ENCODE data around the gene AGPAT4. TPM values are rescaled to one million over a fixed set of nuclear protein-coding genes. Genes with fewer than 3 reads are reported as not detected.

Gene AGPAT4
- total RNA-seq, 1 experiment from 2014 or later = 2.4 TPM

DNA sequence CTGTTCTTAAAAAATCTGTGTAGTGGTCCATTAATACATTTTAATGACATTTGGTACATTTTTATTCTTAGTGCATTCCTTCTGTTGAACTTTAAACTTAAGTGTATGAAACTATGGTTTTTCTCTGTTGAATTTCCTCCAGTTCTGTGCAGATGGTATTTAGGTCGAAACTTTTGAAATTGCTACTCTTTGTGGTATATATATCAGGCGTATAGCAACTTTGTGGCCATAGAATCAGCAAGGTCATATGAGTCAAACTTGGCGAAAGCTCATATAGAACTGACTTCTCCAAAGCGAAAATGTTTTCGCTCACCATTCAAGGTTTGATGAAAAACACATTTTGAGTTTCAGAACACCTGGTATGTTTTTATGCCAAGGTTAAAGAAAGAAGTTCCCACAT is 188.6 kb downstream of the AGPAT4 start:
- no peak for DNase-seq (ENCODE audit: extremely low read depth, low read depth)

DNA sequence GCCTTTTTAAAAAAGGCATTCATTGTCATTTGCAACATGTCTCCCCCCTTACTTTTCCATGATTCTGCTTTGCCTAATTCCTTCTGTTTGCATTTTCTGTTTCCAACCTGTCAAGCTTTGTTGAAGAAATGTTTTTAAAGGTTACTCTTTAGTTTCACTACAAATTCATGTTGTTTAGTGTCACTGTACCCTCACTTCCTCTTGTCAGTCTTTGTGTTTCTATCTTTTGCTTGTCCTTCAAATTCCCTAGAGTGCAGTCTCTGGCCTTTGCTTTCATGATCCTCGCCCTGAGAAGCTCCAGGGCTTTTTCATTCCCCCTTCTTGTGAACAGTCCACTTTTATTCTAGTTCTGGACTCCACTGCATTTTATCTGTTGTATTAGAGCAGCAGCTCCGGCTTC is 191.6 kb downstream of the AGPAT4 start:
- no peak for DNase-seq (ENCODE audit: extremely low read depth, low read depth)

DNA sequence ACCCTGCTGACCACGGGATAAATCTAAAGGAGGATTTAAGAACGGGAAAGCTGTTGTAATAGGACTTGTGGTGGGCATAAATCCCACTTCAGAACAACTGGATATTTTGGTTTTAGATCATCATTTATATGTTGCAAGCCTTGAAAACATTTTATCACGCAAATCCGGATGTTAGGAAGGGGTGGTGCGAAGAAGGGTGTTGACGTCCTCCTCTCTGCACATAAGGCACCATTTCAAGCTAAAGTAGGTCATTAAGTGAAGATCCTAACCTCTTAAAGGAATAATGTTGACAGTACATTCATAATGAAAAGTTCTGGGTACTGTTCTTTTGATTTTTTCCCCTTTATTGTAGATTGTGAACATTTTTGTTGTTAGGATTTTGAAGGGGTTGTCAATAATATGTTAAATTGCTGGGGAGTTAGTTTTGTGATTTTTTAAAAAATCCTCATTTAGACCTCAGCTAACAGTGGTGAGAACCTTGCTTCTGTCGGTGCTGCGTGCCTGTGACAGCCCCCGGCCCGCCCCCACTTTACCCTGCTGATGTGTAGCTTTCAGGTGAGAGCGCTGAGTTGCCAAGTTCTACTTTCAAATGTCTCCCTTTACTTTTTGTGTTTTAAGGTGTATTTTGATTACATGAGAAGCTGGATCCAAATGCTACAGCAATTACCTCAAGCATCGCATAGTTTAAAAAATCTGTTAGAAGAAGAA is 193.4 kb downstream of the AGPAT4 start:
- no peak for DNase-seq (ENCODE audit: extremely low read depth, low read depth)

Data from NCI-H460 (cell line).